ENCODE measurements around the gene LYZL2.
"Not testable (repeated sequence)": the region's sequence is repeated elsewhere in the genome, so short reads cannot be mapped to it uniquely, and the experiment has no call there.

The LYZL2 gene

GRCh38 chr10:30639946-30640786 lies 10.6 kb upstream of the LYZL2 start:
- no peak for DNase-seq (ENCODE audit: low read depth)

- DNase-seq (ENCODE audit: low read depth) = no peak
These were observed 8.4 kb upstream of the LYZL2 start for GRCh38 chr10:30637881-30638467.

GRCh38 chr10:30631188-30631587 lies 1.6 kb upstream of the LYZL2 start:
- no peak for DNase-seq (ENCODE audit: low read depth)

DNA sequence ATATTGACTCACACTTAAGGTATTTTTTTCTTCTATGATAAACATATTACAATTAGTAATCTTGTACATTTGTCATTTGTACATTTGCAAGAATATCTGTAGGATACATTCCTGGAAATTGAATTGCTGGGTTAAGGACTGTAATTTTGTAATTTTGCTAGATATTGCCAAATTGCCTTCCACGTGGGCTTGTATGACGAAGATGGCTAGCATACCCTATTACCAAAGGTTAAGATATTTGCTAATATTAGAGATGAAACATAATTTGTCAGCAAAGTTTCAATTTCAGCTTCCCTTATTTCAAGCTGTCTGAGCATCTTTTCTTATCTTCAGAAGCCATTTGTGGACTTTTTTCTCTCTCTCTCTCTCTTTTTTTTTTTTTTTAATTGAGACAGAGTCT lies 1.0 kb upstream of the LYZL2 start:
- DNase-seq (ENCODE audit: low read depth) = no peak

DNA sequence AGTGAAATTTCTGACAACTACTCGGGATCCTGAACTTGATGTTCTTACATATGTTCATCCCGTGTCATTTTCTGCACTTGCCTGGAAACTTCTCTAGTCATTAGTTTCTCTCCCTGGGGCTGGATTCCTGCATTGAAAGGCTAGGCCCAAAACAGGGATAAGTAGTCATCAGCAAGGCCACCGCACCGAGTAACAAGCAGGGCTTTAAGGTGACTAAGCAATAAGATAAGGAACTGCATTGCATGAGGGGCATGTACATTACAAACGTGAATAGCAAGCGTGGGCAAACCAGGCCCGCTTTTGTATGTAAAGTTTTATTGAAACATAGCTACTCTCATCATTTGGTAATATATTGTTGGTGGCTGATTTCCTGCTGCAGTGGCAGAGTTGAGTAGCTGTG lies 977 bp downstream of the LYZL2 start:
- DNase-seq (ENCODE audit: low read depth) = not testable (repeated sequence)

- DNase-seq (ENCODE audit: low read depth) = not testable (repeated sequence)
These were observed 2.7 kb downstream of the LYZL2 start for GRCh38 chr10:30626837-30627236.

GRCh38 chr10:30626196-30626595 lies 3.4 kb downstream of the LYZL2 start:
- not testable (repeated sequence) for DNase-seq (ENCODE audit: low read depth)

DNA sequence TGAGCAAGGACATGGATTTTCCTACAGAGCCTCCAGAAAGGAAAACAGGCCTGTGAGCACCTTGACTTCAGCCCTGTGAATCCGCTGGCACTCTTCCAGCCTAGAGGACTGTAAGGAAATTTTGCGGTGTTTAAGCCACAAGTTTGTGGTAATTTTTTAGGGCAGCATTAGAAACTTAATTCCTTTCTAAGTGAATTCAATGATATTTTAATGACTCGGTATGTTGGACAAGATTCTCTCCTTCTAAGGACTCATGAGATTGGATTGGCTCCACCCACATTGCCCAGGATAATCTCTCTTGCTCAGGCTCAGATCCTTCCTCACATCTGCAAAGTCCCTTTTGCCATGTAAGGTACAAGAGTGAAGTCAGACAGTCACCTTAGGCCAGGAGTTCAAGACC lies 4.5 kb downstream of the LYZL2 start:
- no peak for DNase-seq (ENCODE audit: low read depth)

DNA sequence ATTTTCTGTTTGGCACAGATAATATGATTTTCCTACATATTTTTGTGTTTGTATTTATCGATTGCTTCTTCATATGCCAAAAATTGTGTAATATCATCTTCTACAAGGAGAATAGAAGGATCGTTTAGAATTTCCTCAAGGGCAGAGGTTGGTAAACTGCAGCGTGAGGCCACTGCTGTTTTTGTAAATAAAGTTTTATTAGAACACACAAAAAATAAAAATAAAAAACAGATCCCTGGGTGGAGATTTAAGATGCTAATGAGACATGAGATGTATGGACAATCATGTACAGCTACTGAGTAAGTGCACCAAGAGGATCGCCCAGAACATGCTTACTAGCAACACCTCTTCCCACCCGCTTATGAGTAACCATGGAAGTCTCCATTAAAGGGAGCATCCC lies 9.6 kb downstream of the LYZL2 start:
- DNase-seq (ENCODE audit: low read depth) = no peak

DNA sequence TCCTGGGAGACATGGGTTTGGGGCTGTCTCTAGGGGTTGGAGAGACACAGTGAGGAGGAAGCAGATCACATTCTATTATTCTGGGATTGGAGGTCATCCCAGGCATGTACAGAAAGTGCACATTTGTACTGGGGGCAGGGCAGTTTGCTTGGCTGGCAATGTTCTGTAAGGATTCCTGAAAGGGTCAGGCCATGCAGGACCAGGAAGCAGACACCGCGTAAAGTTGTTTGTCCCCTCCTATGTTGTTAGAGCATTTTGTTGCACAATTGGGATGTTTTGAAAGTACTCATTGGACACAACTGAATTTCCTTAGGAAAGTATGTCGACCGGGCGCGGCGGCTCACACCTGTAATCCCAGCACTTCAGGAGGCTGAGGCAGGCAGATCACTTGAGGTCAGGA lies 12.5 kb downstream of the LYZL2 start:
- no peak for DNase-seq (ENCODE audit: low read depth)

- not testable (repeated sequence) for DNase-seq (ENCODE audit: low read depth)
These were observed 18.5 kb downstream of the LYZL2 start for GRCh38 chr10:30611041-30611440.

- DNase-seq (ENCODE audit: low read depth) = no peak
These were observed 21.7 kb downstream of the LYZL2 start for GRCh38 chr10:30607814-30608213.

GRCh38 chr10:30606313-30606712 lies 23.2 kb downstream of the LYZL2 start:
- DNase-seq (ENCODE audit: low read depth) = no peak

DNA sequence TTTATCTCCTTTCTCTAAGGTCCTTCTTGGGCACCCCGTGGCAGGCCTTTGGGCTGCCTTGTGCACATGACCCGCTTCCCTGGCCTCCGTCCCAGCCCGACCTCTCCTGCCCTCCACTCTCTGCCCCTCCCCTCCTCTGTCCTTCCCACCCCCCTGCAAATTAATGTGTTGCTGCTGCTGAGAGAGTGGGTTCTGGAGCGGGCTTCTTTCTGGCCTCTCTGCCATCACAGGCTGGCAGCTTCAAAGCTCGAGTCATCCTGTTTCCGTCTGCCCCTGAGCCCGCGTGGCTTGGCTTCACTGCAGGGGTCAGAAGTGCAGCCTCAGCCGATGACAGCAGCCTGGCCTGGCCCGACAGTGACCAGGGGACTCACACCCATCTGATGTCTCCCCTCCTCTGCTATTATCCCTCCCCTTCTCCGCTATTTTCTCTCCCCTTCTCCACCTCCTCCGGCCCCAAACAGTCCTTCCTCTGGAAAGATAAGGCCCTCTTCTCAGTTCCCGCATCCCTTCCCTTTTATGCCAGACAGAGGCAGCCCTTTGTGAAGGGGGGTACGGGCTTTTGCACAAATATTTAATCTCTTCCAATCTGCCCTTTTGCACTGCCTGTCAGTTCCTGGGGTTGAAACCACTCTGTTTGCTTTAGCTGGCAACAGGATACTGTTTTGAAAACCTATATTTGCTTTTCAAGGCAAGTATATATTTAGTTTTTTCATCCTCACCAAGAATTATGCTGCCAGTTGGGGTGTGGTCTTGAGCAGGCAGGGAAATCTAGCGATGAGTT lies 24.0 kb downstream of the LYZL2 start:
- DNase-seq (ENCODE audit: low read depth) = not testable (repeated sequence)

DNA sequence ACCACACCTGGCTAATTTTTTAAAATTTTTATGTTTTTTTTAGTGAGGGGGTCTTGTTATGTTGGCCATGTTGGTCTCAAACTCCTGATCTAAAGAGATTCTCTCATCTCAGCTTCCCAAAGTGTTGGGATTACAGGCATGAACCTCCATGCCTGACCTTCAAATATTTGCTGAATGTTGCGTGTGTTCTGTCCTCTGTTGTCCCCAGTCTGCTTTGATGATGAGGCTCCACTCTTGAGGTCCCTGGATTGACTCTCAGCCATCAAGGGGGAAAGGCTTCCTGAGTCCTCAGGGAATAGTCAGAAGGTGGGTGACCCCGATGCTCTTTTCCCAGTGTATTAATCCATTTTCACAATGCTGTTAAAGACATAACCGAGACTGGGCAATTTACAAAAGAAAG lies 26.0 kb downstream of the LYZL2 start:
- DNase-seq (ENCODE audit: low read depth) = no peak

DNA sequence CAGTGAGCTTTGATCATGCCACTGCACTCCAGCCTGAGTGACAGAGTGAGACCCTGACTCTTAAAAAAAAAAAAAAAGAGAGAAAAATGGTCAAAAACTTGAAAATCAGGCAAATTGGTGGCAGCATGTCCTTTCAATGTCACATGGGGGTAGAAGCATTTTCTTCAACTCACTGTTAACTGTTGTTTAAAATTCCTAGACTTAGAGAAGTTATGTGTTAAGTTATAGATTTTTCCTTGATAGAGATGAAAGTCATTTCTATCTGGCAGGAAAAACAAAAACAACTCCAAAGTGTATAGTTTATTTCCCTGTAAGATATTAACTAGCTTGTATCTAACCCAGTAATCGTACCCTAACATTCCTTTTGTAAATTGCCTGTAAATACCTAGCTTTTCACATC lies 26.8 kb downstream of the LYZL2 start:
- no peak for DNase-seq (ENCODE audit: low read depth)

GRCh38 chr10:30600005-30600404 lies 29.5 kb downstream of the LYZL2 start:
- DNase-seq (ENCODE audit: low read depth) = no peak

DNA sequence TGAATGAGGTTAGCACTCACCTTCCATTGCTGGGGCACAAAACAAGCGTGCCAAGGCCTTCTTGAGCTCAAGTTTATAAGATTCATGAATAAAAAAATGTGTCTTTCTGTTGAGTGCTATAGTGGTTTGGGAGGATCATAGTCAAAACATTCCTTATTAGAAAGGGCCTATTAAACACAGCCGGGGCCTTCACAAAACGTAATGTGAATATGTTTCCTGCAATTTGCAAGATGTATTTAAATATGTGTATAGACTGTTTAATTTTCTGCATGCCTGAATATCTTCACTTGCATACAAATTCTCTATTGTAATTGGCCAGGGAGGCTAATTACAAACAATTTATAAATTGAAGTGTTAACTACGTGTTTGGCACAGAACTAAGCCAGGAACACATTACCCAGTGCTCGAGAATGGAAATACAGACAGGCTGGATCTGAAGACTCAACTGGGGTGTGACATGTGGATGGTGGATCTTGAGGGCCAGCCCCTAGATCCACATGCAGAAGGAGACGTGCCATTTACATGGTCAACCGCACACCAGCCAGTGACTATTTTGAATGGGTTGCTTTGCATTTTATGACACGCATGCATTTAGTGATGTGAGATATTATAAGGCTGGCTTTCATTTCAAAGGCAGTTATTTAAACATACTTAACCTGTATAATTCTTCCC lies 31.3 kb downstream of the LYZL2 start:
- no peak for DNase-seq (ENCODE audit: low read depth)

DNA sequence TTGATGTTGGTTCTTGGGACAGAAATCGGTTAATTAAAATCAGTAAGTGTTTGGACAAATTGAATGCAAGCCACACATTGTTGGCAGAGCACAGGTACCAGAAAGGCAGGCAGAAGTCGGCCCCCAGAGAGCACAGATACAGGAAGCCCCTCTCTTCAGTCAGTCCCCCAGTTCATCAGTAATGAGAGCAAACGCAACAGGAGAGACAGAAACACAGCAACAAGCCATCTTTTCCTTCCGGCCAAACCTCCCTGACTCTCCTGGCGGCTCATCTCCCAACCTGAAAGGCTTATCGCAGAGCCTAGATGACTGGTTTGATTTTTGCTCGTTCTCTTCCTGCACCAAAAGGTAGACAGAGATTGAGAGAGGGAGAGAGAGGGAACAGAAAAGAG lies 32.1 kb downstream of the LYZL2 start:
- DNase-seq (ENCODE audit: low read depth) = not testable (repeated sequence)

GRCh38 chr10:30596493-30597432 lies 32.8 kb downstream of the LYZL2 start:
- not testable (repeated sequence) for DNase-seq (ENCODE audit: low read depth)

- no peak for DNase-seq (ENCODE audit: low read depth)
These were observed 33.5 kb downstream of the LYZL2 start for GRCh38 chr10:30596013-30596412.
